HG03095 (cell line): ENCODE results near the gene NMUR1.
"Not testable (repeated sequence)": the region's sequence is repeated elsewhere in the genome, so short reads cannot be mapped to it uniquely, and the experiment has no call there.

Source experiments
- ATAC-seq: cut with Tn5 transposase; IDR thresholded peaks from one replicate; pipeline ENCODE4 v1.9.1; 2021; ENCODE audit warnings: moderate library complexity; ENCODE audit not compliant: unreplicated experiment

Gene NMUR1

DNA sequence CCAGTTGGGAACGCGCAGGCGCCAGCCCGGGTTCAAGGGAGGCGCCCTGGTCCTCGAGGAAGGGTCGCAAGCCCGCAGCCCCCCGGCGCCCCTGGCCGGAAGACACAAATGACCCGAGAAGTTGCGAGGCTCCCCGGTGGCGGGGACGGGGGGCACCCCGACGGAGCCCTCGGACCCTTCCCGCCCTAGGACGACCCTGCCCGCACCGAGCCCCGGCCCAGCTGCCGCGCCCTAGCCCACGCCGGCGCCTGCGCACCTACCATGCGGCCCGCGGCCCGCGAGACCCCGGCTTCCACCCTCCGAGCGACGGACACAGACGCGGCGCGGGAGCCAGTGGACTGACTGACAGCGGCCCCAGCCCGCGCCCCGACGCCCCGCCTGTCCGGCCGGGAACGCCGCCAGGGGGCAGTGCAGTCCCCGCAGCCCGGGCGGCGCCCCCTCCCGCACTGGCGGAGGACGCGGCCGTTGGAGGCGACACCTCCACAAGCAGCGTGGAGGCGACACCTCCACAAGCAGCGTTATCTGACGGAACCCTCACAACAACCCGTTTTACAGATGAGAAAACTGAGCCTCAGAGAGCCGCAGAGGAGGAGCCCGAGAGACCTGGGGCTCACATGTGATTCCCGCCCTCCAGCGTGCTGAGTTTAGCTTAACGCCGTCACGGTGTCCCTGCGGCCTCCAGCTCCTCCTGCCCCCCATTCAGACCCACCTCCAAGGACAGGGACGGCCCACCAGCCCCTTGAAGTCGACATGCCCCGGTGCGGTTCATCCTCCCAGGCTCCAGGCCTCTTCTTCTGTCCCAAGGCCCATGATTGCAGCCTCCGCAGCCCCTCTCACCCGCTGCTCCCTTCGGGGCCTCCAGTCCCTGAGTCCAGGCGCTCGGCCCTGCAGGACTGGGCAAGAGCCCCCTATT is at the start of gene NMUR1:
Gene NMUR1, minus strand, starts transcription at position 347 of the 913 bp plus-strand sequence. Its CDS starts 84 bp downstream, at position 263.
- ATAC-seq = peak; percentile 70

DNA sequence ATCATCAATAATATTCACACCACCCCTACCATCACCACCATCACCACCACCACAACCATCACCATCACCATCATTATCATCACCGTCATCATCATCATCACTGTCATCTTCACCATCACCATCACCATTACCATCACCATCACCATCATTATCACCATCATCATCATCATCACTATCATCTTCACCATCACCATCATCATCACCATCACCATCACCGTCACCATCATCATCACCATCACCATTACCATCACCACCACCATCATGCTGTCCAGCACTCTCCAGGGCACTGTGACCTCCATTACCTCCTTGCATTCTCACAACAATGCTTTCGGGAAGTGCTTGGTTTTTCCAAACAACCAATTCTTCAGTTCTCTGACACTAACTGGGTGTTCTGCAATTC is 49.3 kb upstream of the NMUR1 start:
- ATAC-seq = no peak

GRCh38 chr2:231578655-231579054 is 48.4 kb upstream of the NMUR1 start:
- ATAC-seq = not testable (repeated sequence)

DNA sequence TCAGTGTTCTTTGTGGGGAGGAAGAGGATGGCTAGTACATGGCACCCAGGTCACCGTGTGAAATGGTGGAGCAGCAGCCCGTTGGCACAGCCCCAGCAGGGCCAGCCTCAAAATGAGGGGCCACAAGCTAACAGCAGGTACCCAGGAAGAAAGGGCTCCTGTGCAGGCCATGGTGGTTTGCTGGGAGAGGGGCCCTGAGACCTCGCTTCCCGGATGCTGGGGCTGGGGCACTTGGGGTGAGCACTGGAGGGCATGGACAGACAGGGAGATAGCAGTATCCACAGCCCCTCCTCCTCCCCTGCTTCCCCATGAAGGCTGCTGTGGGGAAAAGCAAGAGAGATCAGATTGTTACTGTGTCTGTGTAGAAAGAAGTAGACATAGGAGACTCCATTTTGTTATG is 46.2 kb upstream of the NMUR1 start:
- no peak for ATAC-seq

DNA sequence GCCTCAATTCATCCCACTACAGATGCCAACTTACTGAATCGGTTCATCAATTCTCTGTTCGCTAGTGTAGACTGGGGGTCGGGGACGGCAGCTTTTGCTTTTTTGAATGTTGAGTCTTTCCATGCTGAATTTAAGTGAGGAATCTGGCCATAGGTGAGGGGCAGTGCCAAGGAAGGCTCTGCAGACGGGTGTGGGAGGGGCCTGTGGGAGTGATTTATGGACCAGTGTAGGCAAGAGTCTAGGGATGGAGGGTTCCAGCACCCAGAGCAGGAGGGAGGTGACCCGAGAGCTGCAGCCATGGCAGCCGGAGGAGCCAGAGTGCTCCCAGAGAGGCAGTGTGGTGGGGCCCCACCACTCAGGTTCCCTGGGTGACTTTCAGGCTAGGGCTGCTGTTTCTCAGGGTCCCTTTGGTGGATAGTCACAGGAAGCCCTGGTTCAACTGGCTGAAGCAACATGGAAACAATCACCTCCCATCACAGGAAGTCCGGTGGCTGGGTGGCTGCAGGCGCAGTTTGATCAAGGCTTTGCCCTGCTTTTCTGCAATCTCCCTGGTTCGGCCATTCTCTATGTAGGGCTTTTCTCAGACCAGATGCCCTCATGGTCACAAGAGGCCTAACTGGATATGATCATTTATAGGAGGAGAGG is 45.5 kb upstream of the NMUR1 start:
- no peak for ATAC-seq

DNA sequence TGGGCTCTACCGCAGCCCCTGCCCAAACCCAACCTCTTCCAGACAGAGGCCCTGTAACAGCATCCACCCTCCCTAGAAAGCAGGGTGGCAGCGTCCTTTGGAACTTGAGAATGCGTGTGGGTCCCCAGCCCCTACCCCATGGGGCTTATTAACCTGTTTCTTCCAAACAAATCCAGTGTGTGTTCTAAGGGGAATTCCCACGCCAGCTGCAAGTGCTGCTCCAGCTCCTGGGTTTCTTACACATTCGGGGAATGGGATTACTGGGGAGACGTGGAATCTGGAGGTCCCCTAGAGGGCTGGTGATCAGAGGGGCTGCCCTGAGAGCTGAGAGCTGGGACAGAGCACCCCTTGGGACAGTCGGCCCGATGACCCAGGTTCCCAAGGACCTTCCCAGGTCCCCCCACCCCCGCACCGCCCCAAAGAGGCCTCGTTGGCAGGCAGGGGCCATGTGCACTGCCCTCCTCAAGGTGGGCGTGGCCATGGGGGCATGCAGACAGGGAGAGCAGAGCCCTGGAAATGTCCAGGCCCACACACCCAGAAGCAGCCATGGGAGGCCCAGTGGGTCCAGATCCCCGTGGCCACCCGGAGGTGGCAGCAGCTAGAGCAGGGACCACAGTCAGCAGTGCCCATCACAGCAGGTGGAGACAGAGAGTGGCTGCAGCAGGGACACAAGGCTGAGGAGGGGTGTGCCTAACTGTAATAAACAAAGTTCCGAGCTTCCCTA is 43.6 kb upstream of the NMUR1 start:
- ATAC-seq = no peak

GRCh38 chr2:231573096-231573495 is 42.9 kb upstream of the NMUR1 start:
- ATAC-seq = no peak

- no peak for ATAC-seq
Observed at GRCh38 chr2:231571661-231572191, 41.5 kb upstream of the NMUR1 start.

GRCh38 chr2:231570915-231571314 is 40.7 kb upstream of the NMUR1 start:
- not testable (repeated sequence) for ATAC-seq

GRCh38 chr2:231568785-231569435 is 38.7 kb upstream of the NMUR1 start:
- no peak for ATAC-seq

DNA sequence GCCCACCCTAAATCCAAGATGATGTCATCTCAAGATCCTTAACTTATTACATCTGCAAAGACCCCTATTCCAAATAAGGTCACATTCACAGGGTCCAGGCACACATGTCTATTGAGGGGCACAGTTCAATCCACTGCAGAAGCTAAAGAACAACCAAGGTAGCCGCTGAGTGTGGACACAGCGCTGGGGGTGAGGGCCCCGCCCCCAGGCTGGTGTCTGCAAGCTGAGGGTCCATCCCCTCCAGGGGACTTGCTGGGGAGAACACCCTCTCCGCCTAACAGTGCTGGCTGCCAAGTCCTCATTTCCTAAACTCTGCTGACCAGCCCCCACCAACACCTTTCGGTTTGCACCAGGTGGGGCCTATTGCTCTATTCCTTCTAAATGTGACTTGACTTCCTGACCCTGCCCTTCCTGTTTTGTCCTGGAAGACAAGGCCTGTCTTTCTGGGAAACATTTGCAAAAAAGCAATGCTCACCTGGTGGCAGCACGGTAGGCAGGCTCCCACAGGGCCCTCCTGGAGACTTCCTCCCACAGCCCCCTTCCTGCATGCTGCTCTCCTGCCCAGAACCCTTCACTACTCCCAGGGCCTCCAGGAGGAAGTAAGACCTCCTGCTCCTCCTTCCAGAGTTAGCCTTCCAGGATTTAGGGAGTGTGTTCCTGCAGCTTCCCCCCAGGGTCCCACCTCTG is 38.0 kb upstream of the NMUR1 start:
- no peak for ATAC-seq

GRCh38 chr2:231567159-231567558 is 36.9 kb upstream of the NMUR1 start:
- ATAC-seq = no peak

GRCh38 chr2:231565887-231566594 is 35.8 kb upstream of the NMUR1 start:
- ATAC-seq = no peak

- peak; percentile 47 for ATAC-seq
Observed at GRCh38 chr2:231563378-231563961, 33.2 kb upstream of the NMUR1 start.

DNA sequence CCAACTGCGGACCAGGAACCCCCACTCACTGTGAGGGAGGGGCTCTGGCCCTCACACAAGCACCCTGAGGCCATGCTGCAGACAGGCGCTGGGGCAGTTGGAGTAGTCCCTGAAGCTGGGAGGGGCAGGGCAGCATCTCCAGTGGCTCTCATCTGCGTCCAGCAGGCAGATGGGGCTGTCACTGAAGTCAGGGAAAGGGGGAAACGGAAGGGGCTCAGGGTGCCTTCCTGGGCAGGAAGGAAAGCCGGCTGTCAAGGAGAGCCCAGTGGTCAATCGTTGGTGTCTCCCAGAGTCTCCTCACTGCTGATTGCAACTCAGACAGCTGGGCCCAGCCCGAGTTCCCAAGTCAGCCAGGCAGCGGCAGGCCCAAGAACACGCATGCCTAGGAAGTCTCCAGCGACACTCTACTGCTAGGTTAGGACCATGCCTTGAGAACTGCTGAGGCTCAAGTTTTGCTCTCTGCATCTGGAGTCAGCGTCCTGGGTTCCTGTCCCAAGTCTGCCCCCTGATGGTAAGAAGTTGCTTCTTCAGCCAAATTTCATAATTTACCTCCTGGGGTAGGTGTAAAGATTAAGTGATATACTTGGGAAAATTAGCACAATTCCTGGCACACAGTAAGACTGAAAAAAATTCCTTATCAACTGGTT is 27.4 kb upstream of the NMUR1 start:
- peak; percentile 79 for ATAC-seq

DNA sequence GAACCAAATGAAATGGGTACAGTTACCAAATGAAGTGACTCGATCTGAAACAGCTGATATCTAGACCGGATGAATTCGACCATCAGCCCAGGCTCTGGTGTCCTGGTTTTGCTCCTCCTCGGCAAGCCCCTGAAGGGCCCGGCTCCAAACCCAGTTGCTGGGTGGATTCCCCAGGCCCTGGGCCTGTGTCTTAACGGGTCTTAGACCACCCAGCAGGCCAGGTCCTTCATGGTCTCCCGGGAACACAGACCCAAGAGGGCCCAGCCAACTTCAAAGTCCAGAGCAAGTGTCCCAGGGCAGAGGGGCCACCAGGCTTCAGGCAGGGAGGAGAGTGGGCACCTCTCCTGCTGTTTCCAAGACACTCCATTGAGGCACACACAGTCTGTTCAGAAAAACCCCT is 26.7 kb upstream of the NMUR1 start:
- ATAC-seq = no peak

DNA sequence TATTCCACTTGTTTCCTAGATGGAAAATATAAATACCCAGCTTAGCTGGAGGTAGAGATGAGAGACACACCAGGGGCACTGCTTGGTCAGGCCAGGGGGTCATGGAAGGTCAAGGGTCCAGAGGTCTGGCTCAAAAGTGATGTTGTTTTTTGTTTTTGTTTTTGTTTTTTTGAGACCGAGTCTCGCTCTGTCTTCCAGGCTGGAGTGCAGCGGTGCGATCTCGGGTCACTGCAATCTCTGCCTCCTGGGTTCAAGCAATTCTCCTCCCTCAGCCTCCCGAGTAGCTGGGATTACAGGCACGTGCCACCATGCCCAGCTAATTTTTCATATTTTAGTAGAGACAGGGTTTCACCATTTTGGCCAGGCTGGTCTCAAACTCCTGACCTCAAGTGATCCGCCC is 26.3 kb upstream of the NMUR1 start:
- not testable (repeated sequence) for ATAC-seq

DNA sequence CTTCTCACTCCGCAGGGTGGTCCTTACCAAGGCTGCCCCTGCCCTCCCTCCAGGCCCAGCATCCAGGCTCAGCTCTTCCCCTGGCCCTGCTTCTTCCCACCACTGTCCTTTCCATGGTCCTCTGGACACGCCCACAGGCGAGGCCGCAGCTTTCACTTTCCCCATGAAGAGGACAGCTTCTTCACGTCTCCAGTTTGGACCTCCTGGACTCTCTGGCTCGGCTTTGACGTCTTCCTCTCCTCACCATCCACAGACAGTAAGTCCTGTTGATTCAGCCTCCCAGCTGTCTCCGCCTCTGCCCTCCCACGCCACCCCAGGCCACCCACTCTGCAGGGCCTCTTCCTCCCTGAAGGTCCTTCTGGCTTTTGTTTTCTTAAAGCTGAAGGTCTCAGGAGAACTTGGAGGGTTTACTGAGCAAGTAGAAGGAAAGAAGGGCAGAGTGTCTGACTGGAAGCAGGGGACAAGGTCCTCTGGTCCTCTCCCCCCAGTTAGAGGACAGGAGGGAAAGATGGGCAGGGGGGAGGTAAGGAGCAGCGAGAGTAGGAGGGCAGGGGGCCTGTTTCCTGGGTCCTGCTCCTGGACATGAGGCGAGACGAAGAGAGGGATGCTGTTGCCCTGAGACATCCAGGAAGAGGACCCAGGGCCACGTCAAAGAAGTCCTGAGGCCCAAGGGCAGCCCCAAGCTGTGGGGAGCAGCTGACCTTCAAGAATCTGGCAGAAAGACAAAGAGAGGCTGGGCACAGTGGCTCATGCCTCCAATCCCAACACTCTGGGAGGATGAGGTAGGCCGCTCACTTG is 24.7 kb upstream of the NMUR1 start:
- no peak for ATAC-seq
